ENCODE measurements around the gene HSPA4. TPM values are rescaled to one million over a fixed set of nuclear protein-coding genes. Genes with fewer than 3 reads are reported as not detected.
"Not testable (repeated sequence)": the region's sequence is repeated elsewhere in the genome, so short reads cannot be mapped to it uniquely, and the experiment has no call there.

HSPA4 gene
- 100 to 1,000 TPM; 105 to 169 TPM for total RNA-seq

DNA sequence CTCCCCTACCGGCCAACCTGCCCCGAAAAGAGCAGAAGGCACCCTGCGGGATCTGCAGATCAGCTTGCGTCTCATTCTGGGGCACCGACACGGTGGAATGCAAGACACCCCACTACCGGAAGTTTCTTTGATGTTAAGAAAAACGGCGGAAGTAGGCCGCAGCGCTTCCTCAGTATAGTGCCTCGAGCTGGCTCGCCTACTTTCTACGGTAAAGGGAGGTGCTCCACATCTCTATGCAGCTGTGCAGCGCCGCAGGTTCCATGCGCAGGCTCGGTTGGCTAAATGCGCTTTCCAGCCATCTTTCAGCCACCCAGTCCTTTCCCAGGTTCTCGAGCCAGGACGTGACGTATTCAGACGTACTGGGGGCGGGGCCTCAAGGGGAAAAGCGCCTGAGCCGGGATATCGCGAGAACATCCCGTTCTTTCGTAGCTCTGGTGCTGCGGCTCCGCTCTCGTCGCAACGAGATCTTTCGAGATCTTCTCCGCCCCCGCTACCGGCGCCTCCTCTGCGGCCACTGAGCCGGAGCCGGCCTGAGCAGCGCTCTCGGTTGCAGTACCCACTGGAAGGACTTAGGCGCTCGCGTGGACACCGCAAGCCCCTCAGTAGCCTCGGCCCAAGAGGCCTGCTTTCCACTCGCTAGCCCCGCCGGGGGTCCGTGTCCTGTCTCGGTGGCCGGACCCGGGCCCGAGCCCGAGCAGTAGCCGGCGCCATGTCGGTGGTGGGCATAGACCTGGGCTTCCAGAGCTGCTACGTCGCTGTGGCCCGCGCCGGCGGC lies at the start of gene HSPA4:
Gene HSPA4, plus strand, starts transcription at position 472 of the 775 bp plus-strand sequence. Its CDS starts 238 bp downstream, at position 710.
- DNase-seq (peak; percentile 99), ATAC-seq (peak; percentile 84)
- CTCF ChIA-PET = interaction anchor here (0.8 to 1.0 kb wide), 5 partner anchors 18 to 197 kb away, joined by 3 read pairs; no protein-coding TSS in a partner anchor
- Mint-ChIP-seq H3K9me3 (ENCODE audit: low read depth) (no peaks in the 10 kb centered on the region), H3K27ac (peak within 1 kb of the TSS; percentile 100), H3K36me3 (peaks cover 22% of the 10 kb centered on the region), H3K4me3 (peak within 1 kb of the TSS; percentile 98), H3K4me1 (peaks cover 47% of the 10 kb centered on the region), H3K27me3 (no peaks in the 10 kb centered on the region)

DNA sequence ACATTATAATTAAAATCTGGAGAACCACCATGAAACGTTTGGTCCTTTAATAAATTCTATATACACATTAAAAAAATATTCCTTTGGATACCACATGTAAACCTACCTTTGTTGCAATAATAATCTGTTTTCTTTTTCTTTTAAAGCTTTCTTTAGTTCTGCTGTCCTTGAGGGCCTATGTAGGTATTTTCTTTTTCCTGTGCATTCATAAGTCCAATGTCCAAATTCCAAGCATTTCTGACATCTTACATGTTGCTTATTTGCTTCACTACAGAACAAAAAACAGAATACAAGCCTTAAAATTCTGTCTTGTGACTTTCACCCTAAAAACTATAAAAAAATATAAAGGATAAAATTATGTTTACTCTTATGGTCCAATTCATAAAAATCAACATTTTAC lies 45.2 kb upstream of the HSPA4 start:
- Mint-ChIP-seq H3K4me3 (no peak overlapping the region), H3K4me1 (peaks cover 2% of the 10 kb centered on the region), H3K9me3 (ENCODE audit: low read depth) (no peaks in the 10 kb centered on the region), H3K36me3 (peaks cover 22% of the 10 kb centered on the region), H3K27me3 (no peaks in the 10 kb centered on the region), H3K27ac (no peak overlapping the region)
- ATAC-seq (no peak), DNase-seq (no peak)
- CTCF ChIA-PET = no interaction called here

DNA sequence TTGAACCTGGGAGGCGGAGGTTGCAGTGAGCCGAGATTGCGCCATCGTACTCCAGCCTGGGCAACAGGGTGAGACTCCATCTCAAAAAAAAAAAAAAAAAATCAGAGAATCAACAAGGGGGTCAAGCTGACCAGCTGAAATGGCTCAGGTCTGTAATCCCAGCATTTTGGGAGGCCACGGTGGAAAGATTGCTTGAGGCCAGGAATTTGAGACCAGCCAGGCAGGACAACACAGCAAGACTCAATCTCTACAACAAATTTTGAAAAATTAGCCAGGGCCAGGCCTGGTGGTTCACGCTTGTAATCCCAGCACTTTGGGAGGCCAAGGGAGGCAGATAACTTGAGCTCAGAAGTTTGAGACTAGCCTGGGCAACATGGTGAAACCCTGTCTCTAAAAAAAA lies 43.4 kb upstream of the HSPA4 start:
- not testable (repeated sequence) for H3K27ac Mint-ChIP-seq

DNA sequence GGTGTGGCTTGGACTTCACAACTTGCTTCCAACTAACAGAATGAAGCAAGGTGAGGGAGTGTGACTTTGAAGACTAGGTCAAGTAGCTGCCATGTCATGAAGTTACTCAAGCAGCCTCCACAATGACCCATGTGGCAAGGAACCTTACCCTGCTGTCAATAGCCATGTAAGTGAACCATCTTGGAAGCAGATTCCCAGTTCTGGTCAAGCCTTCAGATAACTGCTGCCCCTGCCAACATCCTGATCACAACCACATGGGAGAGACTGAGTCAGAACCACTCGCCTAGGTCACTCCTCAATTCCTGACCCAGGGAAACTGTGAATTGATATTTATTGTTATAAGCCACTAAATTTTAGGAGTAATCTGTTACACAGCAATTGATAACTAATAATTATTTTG lies 36.3 kb upstream of the HSPA4 start:
- no peaks in the 10 kb centered on the region for H3K27me3 Mint-ChIP-seq
- peaks cover 23% of the 10 kb centered on the region for H3K36me3 Mint-ChIP-seq
- DNase-seq = no peak
- ATAC-seq = no peak
- no peak overlapping the region for H3K4me3 Mint-ChIP-seq
- H3K4me1 Mint-ChIP-seq = peaks cover 2% of the 10 kb centered on the region
- H3K27ac Mint-ChIP-seq = no peak overlapping the region
- H3K9me3 Mint-ChIP-seq (ENCODE audit: low read depth) = no peaks in the 10 kb centered on the region
- CTCF ChIA-PET = no interaction called here

More for the DNA sequence above, 43.4 kb upstream of the HSPA4 start:
- H3K36me3 Mint-ChIP-seq = peaks cover 16% of the 10 kb centered on the region
- not testable (repeated sequence) for DNase-seq; H3K27me3 Mint-ChIP-seq; H3K4me1 Mint-ChIP-seq; ATAC-seq; H3K4me3 Mint-ChIP-seq; H3K9me3 Mint-ChIP-seq (ENCODE audit: low read depth)
- CTCF ChIA-PET = interaction anchor here (0.8 kb wide), 1 partner anchor 384 kb away, joined by 3 read pairs; no protein-coding TSS in a partner anchor

DNA sequence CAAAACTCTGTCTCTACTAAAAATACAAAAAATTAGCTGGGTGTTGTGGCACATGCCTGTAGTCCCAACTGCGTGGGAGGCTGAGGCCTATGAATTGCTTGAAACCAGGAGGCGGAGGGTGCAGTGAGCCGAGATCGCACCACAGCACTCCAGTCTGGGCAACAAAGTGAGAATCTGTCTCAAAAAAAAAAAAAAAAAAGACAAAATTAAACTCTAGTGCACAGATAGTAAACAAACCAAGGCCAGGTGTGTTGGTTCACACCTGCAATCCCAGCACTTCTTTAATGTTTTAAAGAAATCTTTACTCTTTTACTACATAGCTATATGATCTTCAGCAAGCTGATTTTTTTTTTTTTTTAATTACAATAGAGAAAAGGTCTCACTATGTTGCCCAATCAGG lies 33.8 kb upstream of the HSPA4 start:
- CTCF ChIA-PET = interaction anchor here (0.7 kb wide), 1 partner anchor 231 kb away, joined by 3 read pairs; no protein-coding TSS in a partner anchor
- Mint-ChIP-seq H3K9me3 (ENCODE audit: low read depth) (no peaks in the 10 kb centered on the region), H3K27me3 (no peaks in the 10 kb centered on the region), H3K36me3 (peaks cover 28% of the 10 kb centered on the region), H3K27ac (no peak overlapping the region), H3K4me1 (peaks cover 4% of the 10 kb centered on the region), H3K4me3 (no peak overlapping the region)
- ATAC-seq (no peak), DNase-seq (no peak)

DNA sequence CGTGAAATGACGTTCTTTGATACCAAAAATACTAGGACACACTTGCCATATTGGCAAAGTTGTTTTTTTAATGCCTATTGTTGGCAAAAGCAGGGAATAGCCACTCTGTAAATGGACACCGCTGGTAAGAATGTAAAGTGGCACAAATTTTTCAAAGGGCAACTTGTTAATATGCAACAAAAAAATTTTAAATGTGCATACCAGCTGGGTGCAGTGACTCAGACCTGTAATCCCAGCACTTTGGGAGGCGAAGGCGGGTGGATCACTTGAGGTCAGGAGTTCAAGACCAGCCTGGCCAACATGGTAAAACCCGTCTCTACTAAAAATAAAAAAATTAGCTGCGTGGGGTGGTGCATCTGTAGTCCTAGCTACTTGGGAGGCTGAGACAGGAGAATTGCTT lies 32.3 kb upstream of the HSPA4 start:
- CTCF ChIA-PET = interaction anchor here (0.7 kb wide), 1 partner anchor 439 kb away, joined by 3 read pairs; no protein-coding TSS in a partner anchor
- not testable (repeated sequence) for H3K27me3 Mint-ChIP-seq; DNase-seq; H3K4me1 Mint-ChIP-seq; H3K9me3 Mint-ChIP-seq (ENCODE audit: low read depth); H3K4me3 Mint-ChIP-seq; ATAC-seq; H3K27ac Mint-ChIP-seq
- H3K36me3 Mint-ChIP-seq = peaks cover 33% of the 10 kb centered on the region

DNA sequence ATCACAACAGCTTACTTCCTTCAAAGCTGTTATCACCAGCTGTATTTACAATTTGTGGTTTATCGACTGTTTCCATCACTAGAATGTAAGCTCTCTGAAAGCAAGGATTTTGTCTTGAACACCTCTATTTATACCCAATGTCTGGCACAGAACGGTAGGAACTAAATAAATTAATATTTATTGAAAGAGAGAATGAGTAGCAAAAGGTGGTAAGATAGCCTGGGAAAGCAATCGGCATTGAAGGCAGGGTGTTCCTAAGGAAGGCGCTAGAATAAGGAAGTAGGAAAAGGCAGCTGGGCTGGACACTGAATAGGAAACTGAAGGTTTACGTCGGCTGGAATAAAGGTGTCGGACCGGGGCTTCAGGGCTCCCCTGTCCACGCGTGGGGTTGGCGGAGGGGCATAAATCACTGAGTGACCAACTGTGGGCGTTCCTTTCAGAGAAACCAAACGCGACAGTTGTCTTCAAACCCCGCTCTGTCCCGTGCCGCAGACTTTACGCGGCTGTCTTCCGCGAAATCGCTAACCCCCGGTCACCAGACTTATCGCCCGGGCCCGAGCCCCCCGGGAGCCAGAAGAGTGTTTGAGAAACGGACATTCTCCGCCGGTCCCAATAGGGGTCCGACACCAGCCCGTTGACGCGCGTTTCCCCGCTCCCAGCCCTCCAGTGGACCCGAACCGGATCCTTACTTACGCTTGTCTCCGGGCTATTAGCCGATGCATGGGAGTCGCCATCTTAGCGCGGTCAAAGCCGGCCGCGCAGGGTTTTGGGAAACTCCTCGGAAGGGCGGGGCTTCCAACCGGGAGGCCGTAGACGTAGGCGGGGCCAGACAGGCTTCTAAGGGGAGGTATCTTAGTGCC lies 25.8 kb upstream of the HSPA4 start, which contains the start of gene ZCCHC10:
Gene ZCCHC10, minus strand, starts transcription at position 746 of the 860 bp plus-strand sequence. Its CDS starts 12 bp downstream, at position 734.
- H3K9me3 Mint-ChIP-seq (ENCODE audit: low read depth) = no peaks in the 10 kb centered on the region
- H3K27me3 Mint-ChIP-seq = no peaks in the 10 kb centered on the region
- peak within 1 kb of the TSS; percentile 95 for H3K4me3 Mint-ChIP-seq
- peaks cover 22% of the 10 kb centered on the region for H3K4me1 Mint-ChIP-seq
- CTCF ChIA-PET = interaction anchor here (1.4 kb wide), 2 partner anchors 26 to 56 kb away, joined by 3 read pairs; partner anchors contain the start of gene HSPA4
- peak; percentile 95 for DNase-seq
- H3K36me3 Mint-ChIP-seq = peaks cover 21% of the 10 kb centered on the region
- H3K27ac Mint-ChIP-seq = peak within 1 kb of the TSS; percentile 89
- ATAC-seq = peak; percentile 100

DNA sequence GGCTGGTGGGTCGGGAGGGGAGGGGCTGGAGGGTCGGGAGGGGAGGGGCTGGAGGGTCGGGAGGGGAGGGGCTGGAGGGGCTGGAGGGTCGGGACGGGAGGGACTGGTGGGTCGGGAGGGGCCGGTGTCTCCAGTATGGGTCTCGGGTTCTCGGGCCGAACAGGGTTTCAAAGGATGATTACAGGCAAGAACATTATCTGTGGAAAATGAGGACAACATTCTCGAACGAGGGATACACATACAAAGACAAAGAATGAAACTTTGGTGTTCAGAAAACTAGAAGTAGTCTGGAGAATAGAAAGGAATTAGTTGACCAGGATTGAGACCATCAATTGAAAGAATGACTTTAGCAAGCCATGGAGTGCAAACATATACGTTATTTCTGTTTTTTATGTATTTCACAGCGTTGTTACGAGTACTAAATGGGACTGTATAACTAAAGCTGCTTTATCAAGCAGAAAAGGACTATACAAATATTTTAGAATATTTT lies 25.1 kb upstream of the HSPA4 start:
- Mint-ChIP-seq H3K36me3 (peaks cover 21% of the 10 kb centered on the region), H3K4me1 (peaks cover 22% of the 10 kb centered on the region), H3K27me3 (no peaks in the 10 kb centered on the region), H3K9me3 (ENCODE audit: low read depth) (no peaks in the 10 kb centered on the region), H3K4me3 (peak overlapping the region; percentile 95), H3K27ac (peak overlapping the region; percentile 69)
- ATAC-seq (no peak), DNase-seq (no peak)
- CTCF ChIA-PET = interaction anchor here (0.9 to 1.1 kb wide), 2 partner anchors 24 to 64 kb away, joined by 3 read pairs; no protein-coding TSS in a partner anchor

DNA sequence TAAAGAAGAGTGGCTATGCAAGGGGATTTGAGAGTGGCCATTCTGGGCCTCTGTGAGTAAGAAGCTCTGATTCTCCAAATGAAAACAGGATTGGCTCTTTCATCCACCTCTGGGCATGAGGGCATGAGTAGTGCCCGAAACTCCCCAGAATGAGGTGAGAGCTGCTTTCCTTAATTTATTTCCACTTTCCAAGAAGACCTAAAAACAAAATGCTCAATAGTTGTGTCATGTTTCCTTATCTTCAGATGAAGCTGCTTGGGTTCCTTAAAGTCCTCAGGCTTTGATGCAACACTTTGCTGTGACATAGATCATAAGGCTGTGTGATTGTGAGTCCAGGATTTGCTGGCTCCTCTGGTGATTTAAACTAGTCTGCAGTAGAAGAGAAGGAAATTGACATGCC lies 22.4 kb upstream of the HSPA4 start:
- H3K27me3 Mint-ChIP-seq = no peaks in the 10 kb centered on the region
- CTCF ChIA-PET = interaction anchor here (0.5 to 0.6 kb wide), 2 partner anchors 40 to 207 kb away, joined by 3 read pairs; no protein-coding TSS in a partner anchor
- ATAC-seq (no peak), DNase-seq (no peak)
- peaks cover 7% of the 10 kb centered on the region for H3K36me3 Mint-ChIP-seq
- H3K4me3 Mint-ChIP-seq = no peak overlapping the region
- no peak overlapping the region for H3K27ac Mint-ChIP-seq
- H3K4me1 Mint-ChIP-seq = peaks cover 23% of the 10 kb centered on the region
- no peaks in the 10 kb centered on the region for H3K9me3 Mint-ChIP-seq (ENCODE audit: low read depth)

DNA sequence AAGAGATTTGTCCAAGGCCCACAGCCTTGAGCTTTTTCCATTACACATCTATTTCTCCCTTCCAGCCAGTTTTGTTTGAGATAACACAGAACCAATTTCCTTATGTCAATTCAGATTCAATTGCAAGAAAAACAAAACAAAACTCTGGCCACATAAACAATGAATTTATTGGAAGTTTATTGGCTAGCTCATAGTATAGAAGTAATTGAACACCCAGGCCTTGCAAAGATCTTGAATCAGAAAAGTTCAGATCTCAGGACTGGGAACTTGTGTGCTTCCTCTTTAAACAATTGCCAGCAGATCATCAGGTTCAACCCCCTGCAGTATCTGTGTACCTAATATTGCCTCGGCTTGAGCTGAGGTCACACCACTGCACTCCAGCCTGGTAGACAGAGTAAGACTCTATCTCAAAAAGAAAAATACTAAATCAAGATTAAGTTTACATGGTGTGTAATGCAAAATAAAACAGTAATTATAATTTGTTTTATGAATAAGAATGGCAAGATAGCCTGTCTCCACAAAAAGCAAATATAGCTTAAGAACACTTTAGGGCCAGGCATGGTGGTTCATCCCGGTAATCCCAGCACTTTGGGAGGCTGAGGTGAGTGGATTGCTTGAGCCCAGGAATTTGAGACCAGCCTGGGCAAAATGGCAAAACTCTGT lies 21.3 kb upstream of the HSPA4 start:
- ATAC-seq (no peak), DNase-seq (no peak)
- Mint-ChIP-seq H3K4me1 (peaks cover 16% of the 10 kb centered on the region), H3K9me3 (ENCODE audit: low read depth) (no peaks in the 10 kb centered on the region), H3K36me3 (peaks cover 5% of the 10 kb centered on the region), H3K27me3 (no peaks in the 10 kb centered on the region), H3K4me3 (no peak overlapping the region), H3K27ac (no peak overlapping the region)
- CTCF ChIA-PET = no interaction called here

DNA sequence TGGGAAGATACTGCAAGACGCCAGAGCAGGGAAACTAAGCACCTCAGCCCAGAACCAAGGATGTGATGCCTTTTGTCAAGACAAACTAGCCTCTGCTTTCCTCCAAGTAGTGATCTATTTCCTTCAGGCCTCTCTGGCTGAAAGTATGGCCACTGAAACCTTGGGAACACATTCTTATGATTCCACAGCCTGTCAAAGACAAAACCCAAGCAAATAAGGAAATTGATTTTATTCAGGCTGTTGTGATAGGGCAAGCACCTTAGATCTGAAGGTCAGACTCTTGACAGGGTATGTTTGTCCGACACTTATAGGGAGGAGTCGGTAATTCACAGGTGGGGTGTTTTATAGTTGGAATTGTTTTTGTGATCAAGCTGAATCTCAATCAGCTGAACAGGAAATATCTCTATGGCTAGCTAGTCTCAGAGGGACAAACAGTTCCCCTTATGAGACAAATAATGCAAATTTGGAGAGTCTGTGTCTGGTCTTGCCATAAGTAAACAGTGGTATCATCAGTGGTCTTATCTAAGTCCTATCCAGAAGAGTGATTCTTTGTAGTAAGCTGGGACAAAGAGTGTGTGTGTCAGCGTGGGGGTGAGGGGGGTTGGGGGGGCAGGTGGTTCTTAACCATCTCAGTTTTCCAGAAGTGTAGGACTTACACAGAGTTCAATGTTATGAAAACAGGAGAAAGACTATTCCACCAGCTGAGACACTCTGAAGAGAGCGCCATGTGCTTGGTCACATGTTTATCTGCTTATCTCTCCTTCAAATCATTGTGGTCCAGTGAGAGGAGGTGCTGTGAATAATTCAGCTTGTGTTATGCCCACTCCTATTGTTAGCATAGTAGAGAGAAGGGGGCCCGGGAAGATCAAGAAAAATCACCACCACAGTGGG lies 18.7 kb upstream of the HSPA4 start:
- CTCF ChIA-PET = interaction anchor here (0.8 to 1.0 kb wide), 2 partner anchors 18 to 202 kb away, joined by 3 read pairs; partner anchors contain the start of gene HSPA4
- no peak for DNase-seq

DNA sequence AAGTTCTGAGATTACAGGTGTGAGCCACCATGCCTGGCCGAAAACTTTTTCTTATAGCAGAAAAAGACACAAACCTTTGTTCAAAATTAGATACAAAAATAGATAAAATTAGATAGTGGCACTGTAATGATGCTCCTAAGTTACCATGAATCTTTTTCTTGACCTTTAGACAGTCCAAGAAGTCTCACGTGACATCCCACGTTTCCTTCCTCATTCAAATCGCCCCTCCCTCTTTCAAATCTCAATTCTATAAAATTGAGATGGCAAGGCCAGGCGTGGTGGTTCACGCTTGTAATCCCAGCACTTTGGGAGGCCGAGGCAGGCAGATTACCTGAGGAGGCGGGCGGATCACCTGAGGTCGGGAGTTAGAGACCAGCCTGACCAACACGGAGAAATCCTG lies 17.7 kb upstream of the HSPA4 start:
- CTCF ChIA-PET = interaction anchor here (1.0 kb wide), 1 partner anchor 17 kb away, joined by 3 read pairs; the partner anchor contains the start of gene HSPA4
- no peaks in the 10 kb centered on the region for H3K9me3 Mint-ChIP-seq (ENCODE audit: low read depth)
- no peaks in the 10 kb centered on the region for H3K27me3 Mint-ChIP-seq
- H3K4me3 Mint-ChIP-seq = no peak overlapping the region
- no peak overlapping the region for H3K27ac Mint-ChIP-seq
- no peaks in the 10 kb centered on the region for H3K36me3 Mint-ChIP-seq
- ATAC-seq (no peak), DNase-seq (no peak)
- peaks cover 8% of the 10 kb centered on the region for H3K4me1 Mint-ChIP-seq

More for the DNA sequence above, 18.7 kb upstream of the HSPA4 start:
- Mint-ChIP-seq H3K27me3 (no peaks in the 10 kb centered on the region), H3K4me3 (no peak overlapping the region), H3K27ac (no peak overlapping the region), H3K4me1 (peaks cover 8% of the 10 kb centered on the region), H3K9me3 (ENCODE audit: low read depth) (no peaks in the 10 kb centered on the region), H3K36me3 (no peaks in the 10 kb centered on the region)
- peak; percentile 74 for ATAC-seq
